ENCODE measurements around the gene RRM2.

The RRM2 gene

DNA sequence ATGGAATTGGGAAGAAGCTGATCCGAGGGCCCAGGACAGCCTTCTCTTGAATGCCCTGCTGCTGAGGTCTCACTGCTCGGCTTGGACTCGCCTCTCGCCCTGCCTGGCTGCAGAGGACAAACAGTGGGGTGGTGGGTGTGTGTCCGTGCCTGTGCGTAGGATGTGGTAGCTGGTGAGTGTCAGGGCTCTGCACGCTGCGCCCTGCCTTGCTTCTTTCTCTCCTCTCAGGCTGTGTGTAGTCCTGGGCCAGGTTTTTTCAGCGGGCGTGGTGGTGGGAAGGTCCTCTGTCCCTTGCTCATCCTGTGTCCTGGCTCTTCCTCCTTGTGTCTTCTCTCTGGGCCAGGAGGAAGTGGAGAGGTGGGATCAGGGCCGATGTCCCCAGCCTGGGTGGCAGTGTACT, 44.8 kb downstream of the RRM2 start:
- in situ Hi-C loops (cut with MboI; ENCODE audit: low sequenced_read_pairs): no loop called here

GRCh38 chr2:10168221-10168620, 45.7 kb downstream of the RRM2 start:
- in situ Hi-C loops (cut with MboI; ENCODE audit: low sequenced_read_pairs): no loop called here

DNA sequence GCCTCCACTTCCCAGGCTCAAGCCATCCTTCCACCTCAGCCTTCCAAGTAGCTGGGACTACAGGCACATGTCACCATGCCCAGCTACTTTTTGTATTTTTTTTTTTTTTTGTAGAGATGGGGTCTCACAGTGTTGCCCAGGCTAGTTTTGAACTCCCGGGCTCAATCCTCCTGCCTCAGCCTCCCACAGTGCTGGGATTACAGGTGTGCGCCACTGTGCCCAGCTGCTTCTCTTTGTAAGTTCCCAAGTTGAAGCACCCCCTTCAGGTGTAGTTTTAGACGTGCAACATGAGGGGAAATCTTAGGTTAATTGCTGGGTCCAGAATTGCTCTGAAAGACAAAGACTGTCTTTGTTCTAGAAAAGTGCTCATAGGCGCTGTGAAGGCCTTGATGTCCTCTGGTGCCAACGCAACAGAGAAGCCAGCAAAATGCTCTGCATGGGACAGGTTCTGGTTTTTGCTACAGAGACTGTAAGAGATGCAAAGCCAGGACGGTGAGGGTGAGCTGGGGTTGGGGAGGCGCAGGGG, 46.6 kb downstream of the RRM2 start:
- in situ Hi-C loops (cut with MboI; ENCODE audit: low sequenced_read_pairs): no loop called here

GRCh38 chr2:10169581-10169980, 47.0 kb downstream of the RRM2 start:
- in situ Hi-C loops (cut with MboI; ENCODE audit: low sequenced_read_pairs): no loop called here

DNA sequence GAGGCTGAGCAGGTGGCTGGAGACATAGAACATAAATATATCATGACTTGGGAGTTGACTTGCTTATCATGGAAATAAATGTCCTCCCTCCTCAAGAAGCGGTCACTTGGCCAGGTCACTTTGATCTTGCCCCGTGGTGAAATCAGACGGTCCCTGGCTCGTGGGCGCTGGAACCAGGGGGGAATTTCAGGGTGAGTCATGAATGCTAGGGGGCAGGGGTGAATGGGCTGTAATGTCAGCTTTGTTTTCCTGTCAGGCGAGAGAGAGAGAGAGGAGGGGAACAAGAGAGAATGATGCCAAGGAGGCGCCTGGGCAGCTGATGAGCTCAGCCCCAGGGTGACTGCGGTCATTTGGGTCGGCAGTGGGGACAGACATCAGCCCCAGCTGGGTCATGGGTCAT, 47.7 kb downstream of the RRM2 start:
- in situ Hi-C loops (cut with MboI; ENCODE audit: low sequenced_read_pairs): no loop called here

- in situ Hi-C loops (cut with MboI; ENCODE audit: low sequenced_read_pairs): no loop called here
Observed at GRCh38 chr2:10171006-10171800, 48.7 kb downstream of the RRM2 start.

- in situ Hi-C loops (cut with MboI; ENCODE audit: low sequenced_read_pairs): no loop called here
Observed at GRCh38 chr2:10172033-10172871, 49.7 kb downstream of the RRM2 start.

GRCh38 chr2:10173258-10174005, 50.9 kb downstream of the RRM2 start:
- in situ Hi-C loops (cut with MboI; ENCODE audit: low sequenced_read_pairs): no loop called here

GRCh38 chr2:10174173-10174572, 51.6 kb downstream of the RRM2 start:
- in situ Hi-C loops (cut with MboI; ENCODE audit: low sequenced_read_pairs): no loop called here

DNA sequence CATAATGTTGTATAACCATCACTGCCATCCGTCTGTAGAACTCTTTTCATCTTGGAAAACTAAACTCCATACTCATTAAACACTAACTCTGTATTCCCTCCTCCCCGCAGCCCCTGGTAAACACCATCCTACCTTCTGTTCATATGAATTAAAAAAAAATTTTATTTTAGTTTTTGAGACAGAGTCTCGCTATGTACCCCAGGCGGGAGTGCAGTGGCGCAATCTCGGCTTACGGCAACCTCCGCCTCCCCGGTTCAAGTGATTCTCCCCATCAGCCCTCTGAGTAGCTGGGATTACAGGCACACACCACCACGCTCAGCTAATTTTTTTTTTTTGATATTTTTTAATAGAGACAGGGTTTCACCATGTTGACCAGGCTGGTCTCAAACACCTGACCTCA, 52.9 kb downstream of the RRM2 start:
- in situ Hi-C loops (cut with MboI; ENCODE audit: low sequenced_read_pairs): no loop called here

DNA sequence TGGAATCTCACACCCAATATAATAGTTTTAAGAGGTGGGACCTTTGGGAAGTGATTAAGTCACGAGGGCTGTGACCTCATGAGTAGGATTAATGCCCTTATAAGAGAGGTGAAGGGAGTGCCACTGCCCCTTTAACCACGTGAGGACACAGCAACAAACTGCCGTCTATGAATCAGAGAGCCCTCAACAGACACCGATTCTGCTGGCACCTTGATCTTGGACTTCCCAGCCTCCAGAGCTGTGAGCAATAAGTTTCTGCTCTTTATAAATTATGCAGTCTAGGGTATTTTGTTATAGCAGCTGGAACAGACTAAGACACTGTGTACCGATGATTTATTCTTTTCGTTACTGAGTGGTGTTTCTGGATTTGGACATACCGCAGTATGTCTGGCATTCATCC, 56.2 kb downstream of the RRM2 start:
- in situ Hi-C loops (cut with MboI; ENCODE audit: low sequenced_read_pairs): no loop called here

DNA sequence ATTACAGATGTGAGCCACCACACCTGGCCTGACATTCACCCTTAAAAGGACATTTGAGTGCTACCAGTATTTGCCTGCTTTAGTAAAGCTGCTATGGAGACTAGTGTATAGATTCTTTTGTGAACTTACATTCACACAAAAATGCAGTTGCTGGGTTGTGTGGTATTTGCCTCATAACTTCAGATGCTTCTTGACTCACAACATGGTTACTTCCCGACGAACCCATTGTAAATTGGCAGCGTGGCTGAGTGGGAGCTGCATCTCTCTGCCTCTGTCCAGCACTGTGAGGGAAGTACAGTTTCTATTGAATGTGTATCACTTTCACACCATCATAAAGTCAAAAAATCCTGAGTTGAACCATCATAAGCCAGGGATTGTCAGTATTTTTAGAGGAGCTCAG, 56.9 kb downstream of the RRM2 start:
- in situ Hi-C loops (cut with MboI; ENCODE audit: low sequenced_read_pairs): no loop called here

GRCh38 chr2:10180229-10180628, 57.7 kb downstream of the RRM2 start:
- in situ Hi-C loops (cut with MboI; ENCODE audit: low sequenced_read_pairs): no loop called here
